Esophagus muscularis mucosa (tissue), 3 donors: ENCODE data around the gene PPP2R5B.

Experiments used
- POLR2A ChIP-seq: fragments of 450-650 bp; IDR thresholded peaks from one replicate; pipeline ENCODE4 v1.6.1; 2017; ENCODE audit warnings: antibody characterized with exemption, moderate library complexity, mild to moderate bottlenecking, low read depth
- POLR2AphosphoS5 ChIP-seq, 2 donors: sonication (generic); formaldehyde crosslinking; IDR thresholded peaks; one replicate each; pipeline ENCODE4 v1.6.1; 2017; ENCODE audit warnings: antibody characterized with exemption in 2 of 2
- TF ChIP-seq, protein P1 (sequence below), 3 experiments: fragments of 200-600 bp in 2 of 3; fragments of 450-650 bp in 1 of 3; sonication (generic) in 2 of 3; IDR thresholded peaks; one replicate each; pipeline ENCODE4 v1.5.1; 2017 to 2019; ENCODE audit warnings: antibody characterized with exemption in 3 of 3, mild to moderate bottlenecking in 2 of 3, moderate library complexity in 1 of 3

GRCh38 chr11:64920124-64920523, 4.4 kb upstream of the PPP2R5B start:
- TF ChIP-seq POLR2AphosphoS5 (IDR thresholded peaks at IDR 0.05) (no peak), POLR2A (no peak)
- TF ChIP-seq, protein P1, sequence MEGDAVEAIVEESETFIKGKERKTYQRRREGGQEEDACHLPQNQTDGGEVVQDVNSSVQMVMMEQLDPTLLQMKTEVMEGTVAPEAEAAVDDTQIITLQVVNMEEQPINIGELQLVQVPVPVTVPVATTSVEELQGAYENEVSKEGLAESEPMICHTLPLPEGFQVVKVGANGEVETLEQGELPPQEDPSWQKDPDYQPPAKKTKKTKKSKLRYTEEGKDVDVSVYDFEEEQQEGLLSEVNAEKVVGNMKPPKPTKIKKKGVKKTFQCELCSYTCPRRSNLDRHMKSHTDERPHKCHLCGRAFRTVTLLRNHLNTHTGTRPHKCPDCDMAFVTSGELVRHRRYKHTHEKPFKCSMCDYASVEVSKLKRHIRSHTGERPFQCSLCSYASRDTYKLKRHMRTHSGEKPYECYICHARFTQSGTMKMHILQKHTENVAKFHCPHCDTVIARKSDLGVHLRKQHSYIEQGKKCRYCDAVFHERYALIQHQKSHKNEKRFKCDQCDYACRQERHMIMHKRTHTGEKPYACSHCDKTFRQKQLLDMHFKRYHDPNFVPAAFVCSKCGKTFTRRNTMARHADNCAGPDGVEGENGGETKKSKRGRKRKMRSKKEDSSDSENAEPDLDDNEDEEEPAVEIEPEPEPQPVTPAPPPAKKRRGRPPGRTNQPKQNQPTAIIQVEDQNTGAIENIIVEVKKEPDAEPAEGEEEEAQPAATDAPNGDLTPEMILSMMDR (IDR thresholded peaks at IDR 0.05): no peak
